Upper lobe of right lung (tissue), 1 donor: ENCODE data around the gene CHERP. TPM values are rescaled to one million over a fixed set of nuclear protein-coding genes. Genes with fewer than 3 reads are reported as not detected.
A peak's percentile ranks its signal among the peaks of the same experiment; 100 is the strongest.

Experiments used
- ATAC-seq: fragments of 200-7000 bp; cut with Tn5 transposase; one replicate; pipeline ENCODE4 v1.9.1; 2020; ENCODE audit warnings: mild to moderate bottlenecking, moderate library complexity
- DNase-seq: peaks from one replicate; pipeline ENCODE4 v3.0.0-alpha.2; 2020
- H3K27ac ChIP-seq: fragments of 200-600 bp; one replicate; pipeline ENCODE4 v1.8.0; 2022
- H3K27me3 ChIP-seq: fragments of 200-600 bp; one replicate; pipeline ENCODE4 v1.8.0; 2022; ENCODE audit warnings: mild to moderate bottlenecking
- H3K36me3 ChIP-seq: fragments of 200-600 bp; one replicate; pipeline ENCODE4 v1.8.0; 2022
- H3K4me1 ChIP-seq: fragments of 200-600 bp; one replicate; pipeline ENCODE4 v1.8.0; 2022
- H3K4me3 ChIP-seq: fragments of 200-600 bp; one replicate; pipeline ENCODE4 v1.8.0; 2022; ENCODE audit warnings: mild to moderate bottlenecking
- H3K9me3 ChIP-seq: fragments of 200-600 bp; one replicate; pipeline ENCODE4 v1.8.0; 2022
- intact Hi-C: fragments of 100-400 bp; cut with DNase I; formaldehyde crosslinking; loops from one replicate; pipeline ENCODE4 v1.11.0; 2022
- total RNA-seq: library from RNA; stranded (reverse); fragmentation: NEBNext Ultra II Directional; extraction: Animal tissue kit (Norgen Biotek cat#: 25700); gene quantifications from one replicate; pipeline ENCODE4 v1.2.1, GENCODE V29; 2021
- TF ChIP-seq, protein P1 (sequence below): fragments of 200-600 bp; IDR thresholded peaks from one replicate; pipeline ENCODE4 v1.8.0; 2022; ENCODE audit warnings: antibody characterized with exemption
- donor health status: DM: no; HTN: yes; CAD: no; lungs with severe emphysema.

CHERP gene
- total RNA-seq, 1 donor from 2014 or later: 41.9 TPM

GRCh38 chr19:16587833-16588823, 45.9 kb upstream of the CHERP start:
- DNase-seq (no peak), ATAC-seq (peak; percentile 60)
- peaks cover 81% of the 10 kb centered on the region for H3K4me1 ChIP-seq
- H3K36me3 ChIP-seq: no peaks in the 10 kb centered on the region
- TF ChIP-seq, protein P1, sequence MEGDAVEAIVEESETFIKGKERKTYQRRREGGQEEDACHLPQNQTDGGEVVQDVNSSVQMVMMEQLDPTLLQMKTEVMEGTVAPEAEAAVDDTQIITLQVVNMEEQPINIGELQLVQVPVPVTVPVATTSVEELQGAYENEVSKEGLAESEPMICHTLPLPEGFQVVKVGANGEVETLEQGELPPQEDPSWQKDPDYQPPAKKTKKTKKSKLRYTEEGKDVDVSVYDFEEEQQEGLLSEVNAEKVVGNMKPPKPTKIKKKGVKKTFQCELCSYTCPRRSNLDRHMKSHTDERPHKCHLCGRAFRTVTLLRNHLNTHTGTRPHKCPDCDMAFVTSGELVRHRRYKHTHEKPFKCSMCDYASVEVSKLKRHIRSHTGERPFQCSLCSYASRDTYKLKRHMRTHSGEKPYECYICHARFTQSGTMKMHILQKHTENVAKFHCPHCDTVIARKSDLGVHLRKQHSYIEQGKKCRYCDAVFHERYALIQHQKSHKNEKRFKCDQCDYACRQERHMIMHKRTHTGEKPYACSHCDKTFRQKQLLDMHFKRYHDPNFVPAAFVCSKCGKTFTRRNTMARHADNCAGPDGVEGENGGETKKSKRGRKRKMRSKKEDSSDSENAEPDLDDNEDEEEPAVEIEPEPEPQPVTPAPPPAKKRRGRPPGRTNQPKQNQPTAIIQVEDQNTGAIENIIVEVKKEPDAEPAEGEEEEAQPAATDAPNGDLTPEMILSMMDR: no peak
- H3K9me3 ChIP-seq: no peaks in the 10 kb centered on the region
- no peaks in the 10 kb centered on the region for H3K27me3 ChIP-seq
- H3K27ac ChIP-seq: peak overlapping the region; percentile 47
- intact Hi-C loops: no loop called here
- peak overlapping the region; percentile 25 for H3K4me3 ChIP-seq

DNA sequence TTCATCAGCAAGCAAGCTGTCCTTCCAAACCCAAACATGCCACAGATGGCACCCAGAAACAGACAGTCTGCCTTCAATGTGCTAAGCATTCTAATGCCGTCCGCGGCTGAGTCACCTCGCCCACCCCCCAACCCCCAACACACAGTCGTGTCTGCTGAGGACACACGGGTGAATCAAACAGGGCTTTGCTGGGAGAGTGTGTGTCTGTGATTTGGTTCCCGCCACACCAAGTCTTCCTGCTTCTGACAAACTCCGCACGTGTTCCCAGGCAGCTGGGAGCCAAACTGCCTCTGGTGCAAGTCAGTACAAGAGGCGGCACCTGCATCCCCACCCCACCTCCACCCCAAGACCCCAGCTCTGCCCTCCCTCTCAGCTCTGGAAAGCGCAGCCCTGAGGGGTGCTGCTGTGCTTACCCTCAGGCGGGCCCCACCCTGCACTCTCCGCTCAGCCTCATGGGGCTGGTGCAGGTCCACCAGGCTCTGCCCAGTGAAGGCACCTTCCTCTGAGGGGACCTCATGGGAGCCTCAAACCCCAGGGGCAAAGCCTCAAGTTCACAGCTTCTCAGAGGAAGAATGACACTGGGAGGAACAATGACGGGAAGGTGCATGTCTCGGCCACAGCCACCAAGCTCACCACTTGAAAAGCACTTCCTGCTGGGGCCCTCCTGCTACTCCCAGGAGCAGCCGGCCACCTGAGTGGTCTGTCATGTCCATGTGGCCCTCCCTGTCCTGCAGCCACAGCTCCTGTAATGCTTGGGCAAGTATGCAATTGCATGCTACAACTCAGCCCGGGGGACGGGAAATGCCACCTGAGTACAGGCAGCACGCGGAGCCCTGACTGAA, 45.0 kb upstream of the CHERP start:
- DNase-seq: no peak
- H3K4me1 ChIP-seq: peaks cover 84% of the 10 kb centered on the region
- H3K27me3 ChIP-seq: no peaks in the 10 kb centered on the region
- no peaks in the 10 kb centered on the region for H3K36me3 ChIP-seq
- ATAC-seq: no peak
- no peaks in the 10 kb centered on the region for H3K9me3 ChIP-seq
- peak overlapping the region; percentile 49 for H3K27ac ChIP-seq
- TF ChIP-seq, protein P1: no peak
- peak overlapping the region; percentile 25 for H3K4me3 ChIP-seq
- intact Hi-C loops: no loop called here

DNA sequence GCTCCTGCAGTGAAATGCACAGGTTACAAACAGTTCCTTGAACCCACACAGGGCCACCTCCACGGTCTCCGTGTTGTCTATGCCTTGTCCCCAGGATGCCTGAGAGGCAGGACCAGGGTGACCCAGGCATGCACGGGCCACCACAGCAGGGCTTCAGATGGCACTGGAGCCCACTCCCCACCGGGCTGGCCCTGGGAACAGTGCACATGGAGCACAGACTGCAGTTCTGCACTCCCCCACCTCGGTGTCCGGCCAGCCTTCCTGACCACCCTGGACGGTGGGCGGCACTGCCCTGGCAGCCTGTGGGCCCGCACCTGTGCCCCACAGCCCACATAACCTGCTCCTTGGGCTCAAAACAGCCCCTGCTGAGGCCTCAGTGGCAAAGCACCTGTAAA, 44.2 kb upstream of the CHERP start:
- TF ChIP-seq, protein P1: no peak
- H3K4me1 ChIP-seq: peaks cover 91% of the 10 kb centered on the region
- ATAC-seq (no peak), DNase-seq (no peak)
- H3K9me3 ChIP-seq: no peaks in the 10 kb centered on the region
- H3K4me3 ChIP-seq: no peak overlapping the region
- no peaks in the 10 kb centered on the region for H3K36me3 ChIP-seq
- H3K27me3 ChIP-seq: no peaks in the 10 kb centered on the region
- H3K27ac ChIP-seq: peak overlapping the region; percentile 49
- intact Hi-C loops: no loop called here

DNA sequence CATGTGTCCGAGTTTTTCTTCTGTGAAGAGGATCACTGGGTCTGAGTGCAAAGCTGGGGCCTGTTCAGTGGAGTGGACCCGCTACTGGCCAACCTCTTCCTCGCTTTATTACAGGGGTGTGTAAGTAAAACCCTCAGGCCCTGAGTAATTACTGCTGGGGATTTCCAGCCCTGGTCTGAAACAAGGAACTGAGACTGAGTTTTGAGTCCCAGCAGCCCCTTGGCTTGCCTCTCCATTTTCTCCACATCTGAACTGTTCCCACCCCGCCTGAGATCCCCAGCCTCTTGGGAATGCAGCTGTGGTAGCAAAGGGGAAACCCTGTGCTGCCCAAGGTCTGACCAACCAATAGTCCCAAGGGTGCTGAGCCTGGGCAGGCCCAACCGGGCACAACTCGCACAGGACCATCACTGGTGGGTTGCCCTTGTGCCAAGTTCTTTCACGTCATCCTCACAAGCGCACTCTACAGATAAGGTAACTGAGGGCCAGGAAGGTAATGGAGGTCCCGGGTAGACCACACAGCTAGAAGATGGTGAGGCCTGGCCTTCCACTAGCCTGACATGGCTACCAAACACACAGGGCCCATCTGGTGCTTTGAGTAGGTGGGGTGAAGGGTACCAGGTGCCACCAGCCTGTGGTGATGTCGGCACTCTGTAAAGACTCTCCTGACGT, 43.7 kb upstream of the CHERP start:
- intact Hi-C loops: no loop called here
- no peak for ATAC-seq

More for the DNA sequence above, 43.7 kb upstream of the CHERP start:
- H3K4me1 ChIP-seq: peaks cover 91% of the 10 kb centered on the region
- TF ChIP-seq, protein P1: no peak
- no peaks in the 10 kb centered on the region for H3K27me3 ChIP-seq
- peak overlapping the region; percentile 49 for H3K27ac ChIP-seq
- H3K36me3 ChIP-seq: no peaks in the 10 kb centered on the region
- no peak for DNase-seq
- no peaks in the 10 kb centered on the region for H3K9me3 ChIP-seq
- H3K4me3 ChIP-seq: no peak overlapping the region
